Mucosa of descending colon (tissue), 3 donors: ENCODE results near the gene PCMTD2. TPM values are rescaled to one million over a fixed set of nuclear protein-coding genes. Genes with fewer than 3 reads are reported as not detected.

ENCODE experiments used
- ATAC-seq: fragments of 200-7000 bp; cut with Tn5 transposase; one replicate; pipeline ENCODE4 v1.9.1; 2020; ENCODE audit warnings: mild to moderate bottlenecking, moderate library complexity
- DNase-seq, 3 donors: peaks; one replicate each; pipeline ENCODE4 v3.0.0-alpha.2; 2020
- H3K36me3 ChIP-seq: fragments of 200-600 bp; one replicate; pipeline ENCODE4 v1.8.0; 2021; ENCODE audit warnings: low read depth, mild to moderate bottlenecking
- H3K4me1 ChIP-seq: fragments of 200-600 bp; one replicate; pipeline ENCODE4 v1.8.0; 2021; ENCODE audit warnings: low read depth, mild to moderate bottlenecking
- H3K4me3 ChIP-seq: fragments of 200-600 bp; one replicate; pipeline ENCODE4 v1.8.0; 2021; ENCODE audit warnings: mild to moderate bottlenecking
- H3K9me3 ChIP-seq: fragments of 200-600 bp; one replicate; pipeline ENCODE4 v1.8.0; 2021; ENCODE audit warnings: mild to moderate bottlenecking
- CTCF ChIP-seq: fragments of 200-600 bp; IDR thresholded peaks from one replicate; pipeline ENCODE4 v1.8.0; 2022; ENCODE audit warnings: antibody characterized with exemption, mild to moderate bottlenecking
- intact Hi-C, 2 donors: fragments of 100-400 bp; cut with DNase I in 1 of 2; cut with micrococcal nuclease in 1 of 2; formaldehyde crosslinking; loops; one replicate each; pipeline versions ENCODE4 v1.11.0 to v1.11.1; 2022; cut with DNase I, micrococcal nuclease
- total RNA-seq, 3 donors: library from RNA; stranded (reverse); fragmentation: NEBNext Ultra II Directional in 2 of 3; extraction: Animal tissue kit (Norgen Biotek cat#: 25700) in 2 of 3; gene quantifications; one replicate each; pipeline versions ENCODE4 v1.2.1 to v1.2.4, GENCODE V29; 2021 to 2023
- donor health status: DM: no; HTN: no; CAD: no; lungs with moderate emphysema.
- donor health status: DM: no; HTN: no; CAD: no.
- donor health status: DM: no; HTN: yes; CAD: no.

PCMTD2 gene
- total RNA-seq, 3 donors from 2014 or later, result 31.1 to 47.4 (median 34.9) TPM

DNA sequence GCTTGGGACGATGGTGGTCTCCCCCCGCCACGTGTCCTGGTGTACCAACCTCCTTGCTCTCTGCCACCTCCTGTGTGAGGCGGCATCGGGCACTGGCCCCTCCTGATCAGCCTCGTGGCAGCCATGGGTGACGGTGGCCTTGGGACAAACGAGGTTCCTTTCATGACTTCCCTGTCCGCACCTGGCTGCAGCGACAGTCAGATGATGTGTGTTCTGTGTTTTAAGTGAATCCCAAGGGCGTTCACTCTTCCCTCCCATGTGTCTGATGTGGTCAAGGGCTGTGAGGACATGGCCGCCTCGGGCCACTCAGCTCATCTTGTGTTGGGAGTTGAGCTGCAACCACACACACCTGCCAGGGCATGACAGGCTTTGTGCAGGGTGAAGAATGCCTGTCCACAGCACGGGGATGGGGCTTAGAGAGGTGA is 30.4 kb upstream of the PCMTD2 start:
- peaks cover 8% of the 10 kb centered on the region for H3K4me1 ChIP-seq
- no peaks in the 10 kb centered on the region for H3K9me3 ChIP-seq
- H3K36me3 ChIP-seq, result no peaks in the 10 kb centered on the region
- no peak overlapping the region for H3K4me3 ChIP-seq
- intact Hi-C loops, result no loop called here
- DNase-seq, result no peak
- TF ChIP-seq CTCF, result no peak
- no peak for ATAC-seq

DNA sequence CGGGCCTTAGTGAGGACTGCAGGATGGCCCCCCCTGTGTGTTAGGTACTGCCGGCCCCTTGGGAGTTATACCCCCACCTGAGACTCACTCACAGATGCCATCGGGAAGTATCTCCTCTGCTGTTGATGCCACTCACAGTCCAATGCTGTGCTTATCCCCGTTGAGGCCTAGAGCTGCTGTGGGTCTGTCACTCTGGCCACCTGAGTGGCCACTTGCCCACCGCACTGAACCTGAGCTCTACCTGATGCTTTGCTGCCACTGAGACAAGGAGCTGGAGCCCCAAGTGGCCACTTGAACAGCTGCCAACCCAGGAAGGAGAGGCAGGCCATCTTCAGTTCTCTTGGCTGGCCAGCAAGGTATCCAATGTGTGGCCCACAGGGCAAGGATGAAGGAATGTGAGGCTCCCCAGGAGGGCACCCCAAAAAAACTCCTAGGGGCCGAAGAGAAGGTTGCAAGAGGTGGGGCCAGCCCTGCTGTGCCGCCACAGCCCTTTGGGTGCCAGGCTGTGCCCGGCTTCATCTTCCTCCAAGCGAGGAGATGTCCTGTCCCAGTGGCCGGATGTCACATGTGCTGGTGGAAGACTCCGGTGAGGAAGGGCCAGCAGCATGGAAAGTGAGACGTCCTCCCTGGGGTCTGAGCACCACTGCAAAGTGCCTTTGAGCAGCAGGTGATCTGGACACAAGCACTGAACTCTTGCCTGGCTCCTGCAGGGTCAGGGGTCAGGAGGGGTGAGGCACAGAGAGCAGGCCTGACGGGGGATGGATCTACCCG is 29.5 kb upstream of the PCMTD2 start:
- intact Hi-C loops, result no loop called here
- Histone ChIP-seq H3K4me1 (peaks cover 8% of the 10 kb centered on the region), H3K36me3 (no peaks in the 10 kb centered on the region), H3K4me3 (no peak overlapping the region), H3K9me3 (no peaks in the 10 kb centered on the region)
- DNase-seq, result no peak
- no peak for ATAC-seq
- no peak for TF ChIP-seq CTCF

DNA sequence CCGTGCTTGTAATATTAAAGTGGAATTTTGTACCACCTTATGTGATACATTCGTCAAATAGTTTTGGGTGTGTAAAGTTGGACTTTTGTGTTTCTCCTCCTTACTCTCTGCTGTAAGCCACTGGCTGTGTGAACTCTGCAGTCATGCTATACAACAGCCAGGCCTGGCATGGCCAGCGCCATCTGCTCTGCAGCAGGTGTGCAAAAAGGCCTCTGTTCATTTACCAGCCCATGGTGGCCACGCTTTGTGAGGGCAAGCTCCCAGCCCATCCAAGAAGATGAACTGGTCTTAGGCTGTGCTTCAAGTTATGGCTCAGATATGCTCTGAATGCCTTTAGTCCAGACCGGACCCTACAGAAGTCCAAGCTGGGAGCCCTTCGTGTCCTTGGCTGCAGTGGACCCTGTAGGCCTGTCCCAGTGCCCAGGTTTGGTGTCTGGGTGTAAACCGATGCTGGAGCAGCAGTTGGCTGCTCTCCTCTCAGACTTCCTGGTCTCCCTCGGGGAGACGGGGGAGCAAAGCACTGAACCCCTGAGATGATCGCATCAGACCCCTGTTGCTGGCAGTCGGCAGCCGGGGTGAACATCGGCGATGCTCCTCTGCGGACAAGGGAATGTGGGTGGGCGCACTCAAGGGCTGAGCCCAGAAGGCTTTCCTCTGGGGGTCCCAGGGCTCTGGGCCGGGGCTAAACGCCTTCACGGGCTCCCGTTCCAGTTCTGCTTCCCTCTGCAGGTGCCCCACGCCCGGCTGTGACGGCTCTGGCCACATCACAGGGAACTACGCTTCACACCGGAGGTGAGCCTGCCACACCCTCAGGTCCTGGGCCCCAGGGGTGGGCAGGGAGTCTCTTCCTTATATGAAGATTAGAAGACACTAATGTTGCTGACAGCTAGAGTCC is 28.6 kb upstream of the PCMTD2 start:
- ATAC-seq (no peak), DNase-seq (peak in 1 of 3 donors; percentile 62)
- peaks cover 8% of the 10 kb centered on the region for H3K4me1 ChIP-seq
- H3K4me3 ChIP-seq, result no peak overlapping the region
- no peaks in the 10 kb centered on the region for H3K36me3 ChIP-seq
- TF ChIP-seq CTCF, result no peak
- H3K9me3 ChIP-seq, result no peaks in the 10 kb centered on the region
- intact Hi-C loops, result no loop called here

DNA sequence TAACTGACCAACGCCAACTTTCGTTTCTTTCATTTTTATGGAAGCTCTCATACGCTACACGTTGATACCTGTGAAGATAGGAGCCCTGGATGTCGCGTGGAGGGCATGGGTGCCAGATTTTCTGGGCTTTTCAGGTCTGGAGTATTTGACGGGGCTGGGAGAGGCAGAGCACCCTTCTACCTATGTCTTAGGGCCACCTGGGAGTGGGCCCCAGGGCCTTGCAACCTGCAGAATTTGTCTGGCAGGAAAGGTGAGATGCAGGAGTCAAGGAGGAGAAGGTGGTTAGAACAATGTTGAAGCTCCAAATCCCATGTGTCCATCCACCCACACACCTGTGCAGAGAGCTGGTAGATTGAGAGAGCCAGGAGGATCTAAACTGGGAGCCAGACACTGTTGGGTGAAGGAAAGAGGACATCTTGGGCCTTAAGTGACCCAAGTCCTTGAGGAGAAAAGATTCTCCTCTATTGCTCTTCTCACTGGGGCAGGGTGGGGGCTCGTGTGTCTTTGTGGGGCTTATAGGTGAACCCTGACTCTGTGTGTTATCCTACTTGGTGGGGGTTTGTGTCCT is 27.4 kb upstream of the PCMTD2 start:
- DNase-seq (peak in 1 of 3 donors; percentile 12), ATAC-seq (no peak)
- peaks cover 8% of the 10 kb centered on the region for H3K4me1 ChIP-seq
- intact Hi-C loops, result no loop called here
- TF ChIP-seq CTCF, result no peak
- no peaks in the 10 kb centered on the region for H3K9me3 ChIP-seq
- no peaks in the 10 kb centered on the region for H3K36me3 ChIP-seq
- H3K4me3 ChIP-seq, result no peak overlapping the region

GRCh38 chr20:64228751-64229506 is 26.6 kb upstream of the PCMTD2 start:
- TF ChIP-seq CTCF, result no peak
- no peaks in the 10 kb centered on the region for H3K36me3 ChIP-seq
- no peaks in the 10 kb centered on the region for H3K9me3 ChIP-seq
- H3K4me3 ChIP-seq, result no peak overlapping the region
- ATAC-seq (peak; percentile 25), DNase-seq (peak in 2 of 3 donors; percentile 53 to 71)
- intact Hi-C loops, result no loop called here
- H3K4me1 ChIP-seq, result peaks cover 8% of the 10 kb centered on the region
